HEK293 (cell line): ENCODE results near the gene NKAIN4.
A peak's percentile ranks its signal among the peaks of the same experiment; 100 is the strongest.

Experiments used
- CTCF ChIA-PET: fragments of 350-600 bp; formaldehyde crosslinking; extraction: SDS; loops from one replicate; lab custom pipeline; 2021; ENCODE audit warnings: antibody characterized with exemption; lab: Yijun Ruan, JAX
- POLR2A ChIA-PET: fragments of 300-600 bp; formaldehyde crosslinking; extraction: SDS; loops from one replicate; lab custom pipeline; 2020; ENCODE audit warnings: antibody characterized with exemption, inconsistent platforms; lab: Yijun Ruan, JAX
- H3K27ac ChIP-seq: fragments of 200-500 bp; sonication (Bioruptor generic); 2 replicates; pipeline ENCODE4 v1.5.1; 2014; ENCODE audit warnings: low read depth, low read length, control low read depth, inconsistent platforms; ENCODE audit errors: extremely low read depth
- H3K36me3 ChIP-seq, 2 experiments: fragments of 200-500 bp in 1 of 2; sonication (Bioruptor generic) in 1 of 2; 1 replicate in 1 of 2; 2 replicates in 1 of 2; pipeline ENCODE4 v1.5.1; 2014 to 2017; ENCODE audit warnings: inconsistent platforms in 2 of 2, low read length in 2 of 2; ENCODE audit not compliant: control insufficient read depth in 2 of 2, insufficient read depth in 1 of 2
- H3K4me1 ChIP-seq: fragments of 200-500 bp; sonication (Bioruptor generic); 2 replicates; pipeline ENCODE4 v1.5.1; 2014; ENCODE audit warnings: mild to moderate bottlenecking, low read length, inconsistent platforms; ENCODE audit not compliant: control insufficient read depth, insufficient read depth
- H3K4me3 ChIP-seq: 2 replicates; pipeline ENCODE4 v1.5.1; 2011; ENCODE audit warnings: low read depth, mild to moderate bottlenecking, control low read depth, low read length, moderate library complexity
- H3K9me3 ChIP-seq: fragments of 200-500 bp; sonication (Bioruptor generic); 2 replicates; pipeline ENCODE4 v1.5.1; 2014; ENCODE audit warnings: low read depth, low read length, inconsistent platforms; ENCODE audit not compliant: control insufficient read depth, insufficient read depth
- BCL11A ChIP-seq: fragments of 450-650 bp; formaldehyde crosslinking; IDR thresholded peaks from 2 replicates; pipeline ENCODE4 v1.5.1; 2016; ENCODE audit warnings: low read depth, missing biosample characterization, missing genetic modification characterization
- BCL11B ChIP-seq: fragments of 450-650 bp; formaldehyde crosslinking; IDR thresholded peaks from 2 replicates; pipeline ENCODE4 v1.5.1; 2016; ENCODE audit warnings: low read depth, missing biosample characterization, missing genetic modification characterization
- GLIS1 ChIP-seq: fragments of 450-650 bp; formaldehyde crosslinking; IDR thresholded peaks from 2 replicates; pipeline ENCODE4 v1.5.1; 2016; ENCODE audit warnings: missing biosample characterization, missing genetic modification characterization
- HOXC10 ChIP-seq: sonication (generic); formaldehyde crosslinking; IDR thresholded peaks from 2 replicates; pipeline ENCODE4 v1.8.1; 2023; ENCODE audit warnings: mild to moderate bottlenecking, missing genetic modification reagents
- ZBTB17 ChIP-seq: fragments of 450-650 bp; formaldehyde crosslinking; IDR thresholded peaks from 2 replicates; pipeline ENCODE4 v1.5.1; 2016; ENCODE audit warnings: missing biosample characterization, missing genetic modification characterization
- ZIC2 ChIP-seq: fragments of 450-650 bp; formaldehyde crosslinking; IDR thresholded peaks from 2 replicates; pipeline ENCODE4 v1.5.1; 2016; ENCODE audit warnings: missing biosample characterization, missing genetic modification characterization
- ZNF23 ChIP-seq: fragments of 450-650 bp; formaldehyde crosslinking; IDR thresholded peaks from 2 replicates; pipeline ENCODE4 v1.5.1; 2016; ENCODE audit warnings: missing biosample characterization, missing genetic modification characterization, borderline replicate concordance
- ZNF416 ChIP-seq: fragments of 450-650 bp; formaldehyde crosslinking; IDR thresholded peaks from 2 replicates; pipeline ENCODE4 v1.5.1; 2016; ENCODE audit warnings: missing biosample characterization, missing genetic modification characterization
- ZNF600 ChIP-seq: fragments of 450-650 bp; formaldehyde crosslinking; IDR thresholded peaks from 2 replicates; pipeline ENCODE4 v1.5.1; 2016; ENCODE audit warnings: missing biosample characterization, missing genetic modification characterization
- ZNF707 ChIP-seq: fragments of 450-650 bp; formaldehyde crosslinking; IDR thresholded peaks from 2 replicates; pipeline ENCODE4 v1.5.1; 2016; ENCODE audit warnings: missing biosample characterization, missing genetic modification characterization
- TF ChIP-seq, protein P1 (sequence below): fragments of 450-650 bp; formaldehyde crosslinking; IDR thresholded peaks from 2 replicates; pipeline ENCODE4 v1.5.1; 2017; ENCODE audit warnings: missing biosample characterization, missing genetic modification characterization
- TF ChIP-seq, protein P2 (sequence below): fragments of 450-650 bp; formaldehyde crosslinking; IDR thresholded peaks from 2 replicates; pipeline ENCODE4 v1.5.1; 2016; ENCODE audit warnings: missing biosample characterization, missing genetic modification characterization
- TF ChIP-seq, protein P3 (sequence below): fragments of 450-650 bp; formaldehyde crosslinking; IDR thresholded peaks from 2 replicates; pipeline ENCODE4 v1.5.1; 2017; ENCODE audit warnings: missing biosample characterization, missing genetic modification characterization
- TF ChIP-seq, protein P4 (sequence below): fragments of 450-650 bp; formaldehyde crosslinking; IDR thresholded peaks from 2 replicates; pipeline ENCODE4 v1.5.1; 2016; ENCODE audit warnings: missing biosample characterization, missing genetic modification characterization
- TF ChIP-seq, protein P5 (sequence below): fragments of 450-650 bp; formaldehyde crosslinking; conservative IDR thresholded peaks from 2 replicates; pipeline ENCODE4 v1.5.1; 2016; ENCODE audit warnings: low read depth, missing biosample characterization, missing genetic modification characterization

The NKAIN4 gene

DNA sequence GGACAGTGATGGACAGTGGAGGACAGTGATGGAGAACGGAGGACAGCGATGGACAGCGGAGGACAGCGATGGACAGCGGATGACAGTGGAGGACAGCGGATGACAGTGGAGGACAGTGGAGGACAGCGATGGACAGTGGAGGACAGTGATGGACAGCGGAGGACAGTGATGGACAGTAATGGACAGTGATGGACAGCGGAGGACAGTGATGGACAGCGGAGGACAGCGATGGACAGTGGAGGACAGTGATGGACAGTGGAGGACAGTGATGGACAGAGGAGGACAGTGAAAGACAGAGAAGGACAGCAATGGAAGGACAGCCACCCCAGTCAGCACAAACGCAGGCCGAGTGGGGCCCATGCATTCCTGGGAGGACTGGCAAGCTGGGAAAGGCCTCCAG is 3.4 kb upstream of the NKAIN4 start (continued):
- TF ChIP-seq, protein P1, sequence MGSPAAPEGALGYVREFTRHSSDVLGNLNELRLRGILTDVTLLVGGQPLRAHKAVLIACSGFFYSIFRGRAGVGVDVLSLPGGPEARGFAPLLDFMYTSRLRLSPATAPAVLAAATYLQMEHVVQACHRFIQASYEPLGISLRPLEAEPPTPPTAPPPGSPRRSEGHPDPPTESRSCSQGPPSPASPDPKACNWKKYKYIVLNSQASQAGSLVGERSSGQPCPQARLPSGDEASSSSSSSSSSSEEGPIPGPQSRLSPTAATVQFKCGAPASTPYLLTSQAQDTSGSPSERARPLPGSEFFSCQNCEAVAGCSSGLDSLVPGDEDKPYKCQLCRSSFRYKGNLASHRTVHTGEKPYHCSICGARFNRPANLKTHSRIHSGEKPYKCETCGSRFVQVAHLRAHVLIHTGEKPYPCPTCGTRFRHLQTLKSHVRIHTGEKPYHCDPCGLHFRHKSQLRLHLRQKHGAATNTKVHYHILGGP (tag by site-specific recombination): no peak

DNA sequence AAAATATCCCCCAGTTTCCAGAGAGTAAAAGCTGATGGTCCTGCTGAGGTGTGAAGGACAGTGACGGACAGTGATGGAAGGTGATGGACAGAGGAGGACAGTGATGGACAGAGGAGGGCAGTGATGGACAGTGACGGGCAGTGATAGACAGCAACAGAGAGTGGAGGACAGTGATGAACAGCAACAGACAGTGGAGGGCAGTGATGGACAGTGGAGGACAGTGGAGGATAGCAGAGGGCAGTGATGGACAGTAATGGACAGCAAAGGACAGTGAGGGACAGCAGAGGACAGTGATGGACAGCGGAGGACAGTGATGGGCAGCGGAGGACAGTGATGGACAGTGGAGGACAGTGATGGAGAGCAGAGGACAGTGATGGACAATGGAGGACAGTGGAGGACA is 2.7 kb upstream of the NKAIN4 start:
- H3K4me3 ChIP-seq: no peak overlapping the region
- TF ChIP-seq BCL11A (tag by site-specific recombination) (peak; percentile 67), BCL11B (tag by site-specific recombination) (no peak), HOXC10 (CRISPR knock-in tag) (no peak), ZNF416 (tag by site-specific recombination) (no peak), ZBTB17 (no peak)
- TF ChIP-seq, protein P2, sequence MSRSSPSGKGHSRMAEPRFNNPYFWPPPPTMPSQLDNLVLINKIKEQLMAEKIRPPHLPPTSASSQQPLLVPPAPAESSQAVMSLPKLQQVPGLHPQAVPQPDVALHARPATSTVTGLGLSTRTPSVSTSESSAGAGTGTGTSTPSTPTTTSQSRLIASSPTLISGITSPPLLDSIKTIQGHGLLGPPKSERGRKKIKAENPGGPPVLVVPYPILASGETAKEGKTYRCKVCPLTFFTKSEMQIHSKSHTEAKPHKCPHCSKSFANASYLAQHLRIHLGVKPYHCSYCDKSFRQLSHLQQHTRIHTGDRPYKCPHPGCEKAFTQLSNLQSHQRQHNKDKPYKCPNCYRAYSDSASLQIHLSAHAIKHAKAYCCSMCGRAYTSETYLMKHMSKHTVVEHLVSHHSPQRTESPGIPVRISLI: no peak
- H3K27ac ChIP-seq: no peak overlapping the region
- ChIA-PET POLR2A (no interaction called here), CTCF (no interaction called here)
- no peaks in the 10 kb centered on the region for H3K9me3 ChIP-seq
- no peaks in the 10 kb centered on the region for H3K36me3 ChIP-seq
- H3K4me1 ChIP-seq: no peaks in the 10 kb centered on the region

DNA sequence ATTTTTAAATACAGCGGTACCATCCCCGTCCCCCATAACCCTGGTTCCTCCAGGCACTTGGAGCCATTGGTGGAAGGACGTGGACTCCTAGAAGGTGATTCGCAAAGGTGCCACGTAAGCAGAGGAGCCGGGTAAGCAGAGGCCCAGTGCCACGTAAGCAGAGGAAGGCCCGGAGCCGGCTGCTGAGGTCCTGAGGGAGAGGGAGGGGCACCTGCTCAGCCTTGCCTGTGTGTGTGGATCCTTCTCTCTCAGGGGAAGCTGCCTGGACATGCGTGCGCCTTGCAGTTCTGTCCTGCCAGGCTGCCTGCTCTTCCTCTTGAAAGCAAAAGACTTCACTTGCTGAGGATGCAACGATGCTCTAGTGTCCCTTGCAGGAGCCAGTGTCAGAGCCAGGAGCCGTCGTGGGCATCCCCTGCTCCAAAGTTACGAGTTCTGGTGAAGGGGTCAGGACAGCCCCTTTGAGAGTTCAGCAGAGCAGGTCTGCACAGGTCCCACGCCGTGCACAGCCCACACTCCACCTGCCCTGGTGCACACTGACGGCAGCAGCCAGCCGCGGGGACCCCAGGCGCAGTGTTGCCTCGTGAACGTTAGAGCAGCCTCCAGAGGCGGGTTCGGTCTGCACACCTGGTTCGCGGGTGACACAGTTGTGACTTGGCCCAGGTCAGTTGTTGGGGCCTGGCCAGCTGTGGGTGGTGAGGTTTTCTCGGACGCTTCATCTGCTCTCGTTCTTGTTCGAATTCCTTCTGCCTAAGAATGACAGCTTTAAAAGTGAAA is 1.9 kb upstream of the NKAIN4 start:
- Histone ChIP-seq H3K27ac (no peak overlapping the region), H3K9me3 (no peaks in the 10 kb centered on the region), H3K4me1 (no peaks in the 10 kb centered on the region), H3K4me3 (no peak overlapping the region), H3K36me3 (no peaks in the 10 kb centered on the region)
- no peak for TF ChIP-seq ZNF23 (tag by site-specific recombination)
- TF ChIP-seq, protein P3, sequence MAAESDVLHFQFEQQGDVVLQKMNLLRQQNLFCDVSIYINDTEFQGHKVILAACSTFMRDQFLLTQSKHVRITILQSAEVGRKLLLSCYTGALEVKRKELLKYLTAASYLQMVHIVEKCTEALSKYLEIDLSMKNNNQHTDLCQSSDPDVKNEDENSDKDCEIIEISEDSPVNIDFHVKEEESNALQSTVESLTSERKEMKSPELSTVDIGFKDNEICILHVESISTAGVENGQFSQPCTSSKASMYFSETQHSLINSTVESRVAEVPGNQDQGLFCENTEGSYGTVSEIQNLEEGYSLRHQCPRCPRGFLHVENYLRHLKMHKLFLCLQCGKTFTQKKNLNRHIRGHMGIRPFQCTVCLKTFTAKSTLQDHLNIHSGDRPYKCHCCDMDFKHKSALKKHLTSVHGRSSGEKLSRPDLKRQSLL (tag by site-specific recombination): 0 out of 2 replicates have a peak, but pooled peaks have one; percentile 10
- TF ChIP-seq, protein P4, sequence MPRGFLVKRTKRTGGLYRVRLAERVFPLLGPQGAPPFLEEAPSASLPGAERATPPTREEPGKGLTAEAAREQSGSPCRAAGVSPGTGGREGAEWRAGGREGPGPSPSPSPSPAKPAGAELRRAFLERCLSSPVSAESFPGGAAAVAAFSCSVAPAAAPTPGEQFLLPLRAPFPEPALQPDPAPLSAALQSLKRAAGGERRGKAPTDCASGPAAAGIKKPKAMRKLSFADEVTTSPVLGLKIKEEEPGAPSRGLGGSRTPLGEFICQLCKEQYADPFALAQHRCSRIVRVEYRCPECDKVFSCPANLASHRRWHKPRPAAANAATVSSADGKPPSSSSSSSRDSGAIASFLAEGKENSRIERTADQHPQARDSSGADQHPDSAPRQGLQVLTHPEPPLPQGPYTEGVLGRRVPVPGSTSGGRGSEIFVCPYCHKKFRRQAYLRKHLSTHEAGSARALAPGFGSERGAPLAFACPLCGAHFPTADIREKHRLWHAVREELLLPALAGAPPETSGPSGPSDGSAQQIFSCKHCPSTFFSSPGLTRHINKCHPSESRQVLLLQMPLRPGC (tag by site-specific recombination): no peak
- ChIA-PET CTCF (interaction anchor here (1.1 kb wide), 1 partner anchor 32 kb away, joined by 4 read pairs; no protein-coding TSS in a partner anchor), POLR2A (no interaction called here)

DNA sequence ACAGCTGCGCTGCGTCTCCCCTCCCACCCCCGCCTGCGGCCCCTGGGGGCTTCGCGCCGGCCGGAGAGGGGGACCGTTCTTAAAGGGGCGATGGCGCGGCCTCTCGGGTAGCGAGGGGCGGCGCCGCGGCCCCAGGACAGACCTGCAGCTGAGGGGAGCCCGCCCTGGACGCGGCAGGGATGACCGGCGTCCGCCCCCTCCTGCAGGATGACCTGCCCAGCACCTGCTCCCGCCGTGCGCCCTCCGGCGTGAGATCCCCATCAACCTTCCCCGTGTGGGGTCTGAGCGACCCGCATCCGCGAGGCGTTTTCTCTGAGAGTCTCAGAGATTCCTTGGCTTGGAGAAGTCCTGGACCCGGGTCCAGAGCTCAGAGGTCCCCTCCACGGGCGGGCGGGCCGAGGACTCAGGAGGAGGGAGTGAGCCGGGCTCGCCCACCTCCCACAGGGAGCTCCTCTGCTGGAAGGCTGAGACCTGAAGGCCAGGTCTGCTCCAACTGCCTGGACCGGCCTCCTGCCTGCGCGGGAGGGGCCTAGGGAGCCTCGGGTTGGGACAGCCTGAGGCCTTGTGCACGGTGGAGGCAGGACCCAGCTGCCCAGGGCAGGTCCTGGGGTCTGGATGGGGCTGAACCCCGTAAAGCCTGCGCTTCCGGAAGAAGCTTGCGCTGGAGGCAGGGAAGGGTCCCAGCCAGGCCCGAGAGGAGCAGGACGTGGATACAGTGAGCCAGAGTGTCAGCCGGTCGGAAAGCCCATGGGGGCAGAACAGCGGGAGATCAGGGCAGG is 532 bp upstream of the NKAIN4 start:
- ChIA-PET POLR2A (interaction anchor here (1.2 kb wide), 1 partner anchor 18 kb away, joined by 3 read pairs; the partner anchor contains the start of gene ARFGAP1), CTCF (interaction anchor here (1.1 kb wide), 2 partner anchors 30 to 32 kb away, joined by 4 to 7 read pairs; no protein-coding TSS in a partner anchor)
- Histone ChIP-seq H3K9me3 (no peaks in the 10 kb centered on the region), H3K4me1 (no peaks in the 10 kb centered on the region), H3K36me3 (no peaks in the 10 kb centered on the region), H3K27ac (no peak overlapping the region), H3K4me3 (no peak overlapping the region)
- no peak for TF ChIP-seq ZNF707
- peak; percentile 12; the same call in 1 of the 2 replicates for TF ChIP-seq GLIS1 (tag by site-specific recombination)
- TF ChIP-seq ZIC2 (tag by site-specific recombination): peak; percentile 61
- peak; percentile 45; the same call in 1 of the 2 replicates for TF ChIP-seq ZNF600 (tag by site-specific recombination)
- TF ChIP-seq, protein P5, sequence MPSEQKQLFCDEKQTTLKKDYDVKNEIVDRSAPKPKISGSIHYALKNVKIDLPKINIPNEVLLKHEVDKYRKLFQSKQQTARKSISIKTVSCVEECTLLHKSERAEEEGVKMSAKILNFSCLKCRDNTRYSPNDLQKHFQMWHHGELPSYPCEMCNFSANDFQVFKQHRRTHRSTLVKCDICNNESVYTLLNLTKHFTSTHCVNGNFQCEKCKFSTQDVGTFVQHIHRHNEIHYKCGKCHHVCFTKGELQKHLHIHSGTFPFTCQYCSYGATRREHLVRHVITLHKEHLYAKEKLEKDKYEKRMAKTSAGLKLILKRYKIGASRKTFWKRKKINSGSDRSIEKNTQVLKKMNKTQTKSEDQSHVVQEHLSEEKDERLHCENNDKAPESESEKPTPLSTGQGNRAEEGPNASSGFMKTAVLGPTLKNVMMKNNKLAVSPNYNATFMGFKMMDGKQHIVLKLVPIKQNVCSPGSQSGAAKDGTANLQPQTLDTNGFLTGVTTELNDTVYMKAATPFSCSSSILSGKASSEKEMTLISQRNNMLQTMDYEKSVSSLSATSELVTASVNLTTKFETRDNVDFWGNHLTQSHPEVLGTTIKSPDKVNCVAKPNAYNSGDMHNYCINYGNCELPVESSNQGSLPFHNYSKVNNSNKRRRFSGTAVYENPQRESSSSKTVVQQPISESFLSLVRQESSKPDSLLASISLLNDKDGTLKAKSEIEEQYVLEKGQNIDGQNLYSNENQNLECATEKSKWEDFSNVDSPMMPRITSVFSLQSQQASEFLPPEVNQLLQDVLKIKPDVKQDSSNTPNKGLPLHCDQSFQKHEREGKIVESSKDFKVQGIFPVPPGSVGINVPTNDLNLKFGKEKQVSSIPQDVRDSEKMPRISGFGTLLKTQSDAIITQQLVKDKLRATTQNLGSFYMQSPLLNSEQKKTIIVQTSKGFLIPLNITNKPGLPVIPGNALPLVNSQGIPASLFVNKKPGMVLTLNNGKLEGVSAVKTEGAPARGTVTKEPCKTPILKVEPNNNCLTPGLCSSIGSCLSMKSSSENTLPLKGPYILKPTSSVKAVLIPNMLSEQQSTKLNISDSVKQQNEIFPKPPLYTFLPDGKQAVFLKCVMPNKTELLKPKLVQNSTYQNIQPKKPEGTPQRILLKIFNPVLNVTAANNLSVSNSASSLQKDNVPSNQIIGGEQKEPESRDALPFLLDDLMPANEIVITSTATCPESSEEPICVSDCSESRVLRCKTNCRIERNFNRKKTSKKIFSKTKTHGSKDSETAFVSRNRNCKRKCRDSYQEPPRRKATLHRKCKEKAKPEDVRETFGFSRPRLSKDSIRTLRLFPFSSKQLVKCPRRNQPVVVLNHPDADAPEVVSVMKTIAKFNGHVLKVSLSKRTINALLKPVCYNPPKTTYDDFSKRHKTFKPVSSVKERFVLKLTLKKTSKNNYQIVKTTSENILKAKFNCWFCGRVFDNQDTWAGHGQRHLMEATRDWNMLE (tag by site-specific recombination): no peak
